Mesothelial cell of epicardium (in vitro differentiated cells): ENCODE data around the gene UCN. TPM values are rescaled to one million over a fixed set of nuclear protein-coding genes. Genes with fewer than 3 reads are reported as not detected.
"Not testable (repeated sequence)": the region's sequence is repeated elsewhere in the genome, so short reads cannot be mapped to it uniquely, and the experiment has no call there.

ENCODE experiments used
- DNase-seq, 2 experiments: peaks; one replicate each; pipeline ENCODE4 v3.0.0; 2021; ENCODE audit warnings: low spot score in 2 of 2; ENCODE audit not compliant: unreplicated experiment in 2 of 2
- H3K27ac Mint-ChIP-seq: 2 replicates; pipeline ENCODE4 v1.8.0; 2021; ENCODE audit warnings: mixed read lengths
- H3K27me3 Mint-ChIP-seq: 2 replicates; pipeline ENCODE4 v1.8.0; 2021; ENCODE audit warnings: low read depth, mixed read lengths
- H3K36me3 Mint-ChIP-seq: 2 replicates; pipeline ENCODE4 v1.8.0; 2021; ENCODE audit warnings: mixed read lengths
- H3K4me1 Mint-ChIP-seq: 2 replicates; pipeline ENCODE4 v1.8.0; 2021; ENCODE audit warnings: mixed read lengths
- H3K4me3 Mint-ChIP-seq: 2 replicates; pipeline ENCODE4 v1.8.0; 2021; ENCODE audit warnings: mild to moderate bottlenecking, moderate library complexity, mixed read lengths
- H3K9me3 Mint-ChIP-seq: 2 replicates; pipeline ENCODE4 v1.8.0; 2021; ENCODE audit warnings: mixed read lengths
- total RNA-seq: library from RNA; stranded (reverse); gene quantifications from 3 replicates; pipeline ENCODE4 v1.2.1, GENCODE V29; 2021
- TF ChIP-seq, protein P1 (sequence below): fragments of 200-600 bp; sonication (generic); IDR thresholded peaks from one replicate; pipeline ENCODE4 v1.5.0; 2021; ENCODE audit warnings: antibody characterized with exemption; ENCODE audit not compliant: unreplicated experiment

Gene UCN
- total RNA-seq, 1 donor from 2014 or later: 4.4 TPM

DNA sequence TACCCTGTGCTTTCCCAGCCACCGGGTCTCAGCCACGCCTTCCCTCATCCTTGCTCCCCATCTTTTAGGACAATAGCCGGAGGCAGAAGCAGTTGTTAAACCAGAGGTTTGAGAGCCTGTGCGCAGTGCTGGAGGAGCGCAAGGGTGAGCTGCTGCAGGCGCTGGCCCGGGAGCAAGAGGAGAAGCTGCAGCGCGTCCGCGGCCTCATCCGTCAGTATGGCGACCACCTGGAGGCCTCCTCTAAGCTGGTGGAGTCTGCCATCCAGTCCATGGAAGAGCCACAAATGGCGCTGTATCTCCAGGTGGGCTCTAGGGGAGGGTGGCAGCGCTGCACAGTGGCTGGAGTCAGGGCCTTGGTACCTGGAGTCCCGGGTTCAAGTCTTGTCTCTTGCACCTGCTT lies 2.7 kb downstream of the UCN start:
- no peaks in the 10 kb centered on the region for H3K9me3 Mint-ChIP-seq
- no peak overlapping the region for H3K4me3 Mint-ChIP-seq
- no peaks in the 10 kb centered on the region for H3K4me1 Mint-ChIP-seq
- no peak for DNase-seq
- H3K27ac Mint-ChIP-seq: no peak overlapping the region
- H3K27me3 Mint-ChIP-seq: peaks cover 47% of the 10 kb centered on the region
- TF ChIP-seq, protein P1, sequence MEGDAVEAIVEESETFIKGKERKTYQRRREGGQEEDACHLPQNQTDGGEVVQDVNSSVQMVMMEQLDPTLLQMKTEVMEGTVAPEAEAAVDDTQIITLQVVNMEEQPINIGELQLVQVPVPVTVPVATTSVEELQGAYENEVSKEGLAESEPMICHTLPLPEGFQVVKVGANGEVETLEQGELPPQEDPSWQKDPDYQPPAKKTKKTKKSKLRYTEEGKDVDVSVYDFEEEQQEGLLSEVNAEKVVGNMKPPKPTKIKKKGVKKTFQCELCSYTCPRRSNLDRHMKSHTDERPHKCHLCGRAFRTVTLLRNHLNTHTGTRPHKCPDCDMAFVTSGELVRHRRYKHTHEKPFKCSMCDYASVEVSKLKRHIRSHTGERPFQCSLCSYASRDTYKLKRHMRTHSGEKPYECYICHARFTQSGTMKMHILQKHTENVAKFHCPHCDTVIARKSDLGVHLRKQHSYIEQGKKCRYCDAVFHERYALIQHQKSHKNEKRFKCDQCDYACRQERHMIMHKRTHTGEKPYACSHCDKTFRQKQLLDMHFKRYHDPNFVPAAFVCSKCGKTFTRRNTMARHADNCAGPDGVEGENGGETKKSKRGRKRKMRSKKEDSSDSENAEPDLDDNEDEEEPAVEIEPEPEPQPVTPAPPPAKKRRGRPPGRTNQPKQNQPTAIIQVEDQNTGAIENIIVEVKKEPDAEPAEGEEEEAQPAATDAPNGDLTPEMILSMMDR: no peak
- peaks cover 11% of the 10 kb centered on the region for H3K36me3 Mint-ChIP-seq

DNA sequence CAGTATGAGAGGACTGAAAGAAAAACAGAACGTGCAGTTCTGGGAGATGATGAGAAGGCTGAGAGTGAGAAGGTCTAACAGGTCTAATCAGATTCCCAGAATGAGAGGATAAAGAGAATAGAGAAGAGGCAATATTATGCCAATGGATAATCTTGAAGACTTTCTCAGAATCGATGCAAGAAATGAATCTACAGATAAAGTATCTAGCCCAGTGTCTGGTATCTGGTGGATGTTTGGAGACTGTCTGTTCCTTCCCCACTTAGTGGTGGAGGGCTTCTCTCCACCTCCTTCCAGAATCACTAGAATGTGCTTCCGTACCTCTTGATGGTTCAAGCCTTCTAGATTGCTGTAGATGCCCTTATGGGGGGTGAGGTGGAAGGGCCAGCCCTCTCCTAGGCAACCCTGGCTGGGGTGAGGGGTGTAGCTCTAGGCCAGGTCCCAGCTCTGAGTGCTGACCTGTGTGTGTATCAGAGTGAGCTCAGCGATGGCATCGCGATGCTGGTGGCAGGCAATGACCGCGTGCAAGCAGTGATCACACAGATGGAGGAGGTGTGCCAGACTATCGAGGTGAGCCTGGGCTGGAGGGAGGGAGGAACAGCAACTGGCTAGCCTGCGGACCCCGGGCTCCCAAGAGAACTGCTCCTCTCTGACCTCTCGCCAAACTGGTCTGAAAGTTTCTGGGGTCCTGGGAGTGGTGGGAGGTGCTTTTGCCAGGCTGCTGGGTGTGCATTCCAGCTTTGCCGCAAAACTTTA lies 3.6 kb downstream of the UCN start:
- Mint-ChIP-seq H3K9me3 (no peaks in the 10 kb centered on the region), H3K27ac (no peak overlapping the region), H3K27me3 (peaks cover 47% of the 10 kb centered on the region), H3K4me3 (no peak overlapping the region), H3K36me3 (peaks cover 7% of the 10 kb centered on the region), H3K4me1 (no peaks in the 10 kb centered on the region)
- DNase-seq: no peak
- TF ChIP-seq, protein P1: no peak

DNA sequence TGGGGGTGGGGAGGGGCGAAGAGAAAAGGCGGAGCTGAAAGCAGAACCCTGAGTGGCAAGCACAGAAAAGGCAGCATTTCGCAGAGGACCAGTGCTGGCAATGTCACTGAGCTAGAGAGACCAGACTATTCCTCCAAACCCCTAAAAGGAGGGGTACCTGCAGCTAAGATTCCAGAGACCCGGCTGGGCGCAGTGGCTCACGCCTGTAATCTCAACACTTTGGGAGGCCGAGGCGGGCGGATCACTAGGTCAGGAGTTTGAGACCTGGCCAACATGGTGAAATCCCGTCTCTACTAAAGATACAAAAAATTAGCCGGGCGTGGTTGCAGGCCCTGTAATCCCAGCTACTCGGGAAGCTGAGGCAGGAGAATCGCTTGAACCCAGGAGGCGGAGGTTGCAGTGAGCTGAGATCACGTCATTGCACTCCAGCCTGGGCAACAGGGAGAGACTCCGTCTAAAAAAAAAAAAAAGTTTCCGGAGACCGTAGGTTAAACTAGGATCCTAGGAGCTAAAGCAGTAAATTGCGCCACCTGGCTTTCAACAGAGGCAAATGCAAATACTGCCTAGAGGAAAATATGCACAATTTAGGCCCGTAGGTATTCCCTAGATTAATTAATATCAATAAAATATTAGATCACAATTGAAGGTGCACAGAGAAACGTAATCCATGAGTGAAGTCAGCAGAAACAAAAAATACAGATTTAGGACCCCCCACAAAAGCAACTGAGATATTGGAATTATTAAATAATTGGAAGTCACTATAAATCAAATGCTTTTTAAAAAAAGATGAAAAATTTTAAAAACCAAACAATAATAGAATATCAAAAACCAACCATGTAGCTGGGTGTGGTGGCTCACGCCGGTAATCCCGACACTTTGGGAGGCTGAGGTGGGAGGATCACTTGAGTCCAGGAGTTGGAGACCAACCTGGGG lies 4.9 kb downstream of the UCN start:
- no peak overlapping the region for H3K27ac Mint-ChIP-seq
- peak overlapping the region; percentile 31 for H3K4me3 Mint-ChIP-seq

DNA sequence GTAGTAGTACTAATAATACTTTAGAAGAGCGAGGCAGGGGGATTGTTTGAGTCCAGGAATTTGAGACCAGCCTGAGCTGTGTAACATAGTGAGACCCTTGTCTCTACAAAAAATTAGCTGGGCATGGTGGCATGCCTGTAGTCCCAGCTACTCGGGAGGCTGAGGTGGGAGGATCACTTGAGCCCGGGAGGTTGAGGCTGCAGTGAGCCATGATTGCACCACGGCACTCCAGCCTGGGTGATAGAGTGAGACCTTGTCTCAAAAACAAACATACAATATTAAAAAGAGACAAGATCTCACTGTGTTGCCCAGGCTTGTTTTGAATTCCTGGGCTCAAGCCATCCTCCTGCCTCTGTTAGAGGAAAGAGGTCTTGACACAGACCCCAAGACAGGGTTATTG lies 7.6 kb downstream of the UCN start:
- DNase-seq, H3K9me3 Mint-ChIP-seq, H3K36me3 Mint-ChIP-seq, H3K4me3 Mint-ChIP-seq, H3K4me1 Mint-ChIP-seq, H3K27ac Mint-ChIP-seq: not testable (repeated sequence)
- H3K27me3 Mint-ChIP-seq: peaks cover 35% of the 10 kb centered on the region

More for the DNA sequence above, 4.9 kb downstream of the UCN start:
- TF ChIP-seq, protein P1: peak; percentile 88
- DNase-seq: no peak
- no peaks in the 10 kb centered on the region for H3K9me3 Mint-ChIP-seq
- H3K27me3 Mint-ChIP-seq: peaks cover 47% of the 10 kb centered on the region
- no peaks in the 10 kb centered on the region for H3K4me1 Mint-ChIP-seq
- no peaks in the 10 kb centered on the region for H3K36me3 Mint-ChIP-seq

DNA sequence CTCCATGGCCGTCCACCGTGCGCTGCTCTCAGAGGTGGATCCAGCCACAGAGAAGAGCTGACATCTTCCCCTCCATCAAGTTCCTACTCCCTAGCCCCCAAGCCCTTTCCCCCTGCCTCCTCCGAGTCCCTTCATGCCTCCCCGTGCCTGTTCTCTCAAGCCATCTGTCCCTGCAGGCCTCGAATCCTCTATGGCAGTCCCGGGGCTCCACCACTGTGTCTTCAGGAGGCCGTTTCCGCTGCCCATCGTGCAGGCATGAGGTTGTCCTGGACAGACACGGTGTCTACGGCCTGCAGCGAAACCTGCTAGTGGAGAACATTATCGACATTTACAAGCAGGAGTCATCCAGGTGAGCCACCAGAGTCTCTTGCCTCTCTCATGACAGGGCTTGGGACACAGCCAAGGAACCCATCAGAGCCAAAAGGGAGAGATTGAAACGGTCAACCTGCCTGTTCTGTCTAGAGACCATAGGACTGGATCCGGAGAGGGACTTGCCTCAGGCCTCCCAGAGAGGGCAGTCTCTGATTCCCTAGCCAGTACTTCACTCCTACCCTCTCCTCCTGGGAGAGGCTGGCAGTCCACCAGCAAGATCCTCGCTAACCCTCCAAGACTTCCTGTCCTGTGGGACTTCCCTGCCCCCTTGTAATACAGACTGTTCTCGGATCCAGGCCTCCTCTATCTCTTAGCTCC lies 9.7 kb downstream of the UCN start:
- Mint-ChIP-seq H3K4me1 (peaks cover 6% of the 10 kb centered on the region), H3K27ac (no peak overlapping the region), H3K27me3 (peaks cover 21% of the 10 kb centered on the region), H3K9me3 (no peaks in the 10 kb centered on the region), H3K36me3 (no peaks in the 10 kb centered on the region), H3K4me3 (no peak overlapping the region)
- TF ChIP-seq, protein P1: no peak
- DNase-seq: no peak
